HEK293 (cell line): ENCODE results near the gene CHST15.

Source experiments
- CTCF ChIA-PET: fragments of 350-600 bp; formaldehyde crosslinking; extraction: SDS; loops from one replicate; lab custom pipeline; 2021; ENCODE audit warnings: antibody characterized with exemption; lab: Yijun Ruan, JAX
- POLR2A ChIA-PET: fragments of 300-600 bp; formaldehyde crosslinking; extraction: SDS; loops from one replicate; lab custom pipeline; 2020; ENCODE audit warnings: antibody characterized with exemption, inconsistent platforms; lab: Yijun Ruan, JAX
- H3K27ac ChIP-seq: fragments of 200-500 bp; sonication (Bioruptor generic); 2 replicates; pipeline ENCODE4 v1.5.1; 2014; ENCODE audit warnings: low read depth, low read length, control low read depth, inconsistent platforms; ENCODE audit errors: extremely low read depth
- H3K36me3 ChIP-seq, 2 experiments: fragments of 200-500 bp in 1 of 2; sonication (Bioruptor generic) in 1 of 2; 1 replicate in 1 of 2; 2 replicates in 1 of 2; pipeline ENCODE4 v1.5.1; 2014 to 2017; ENCODE audit warnings: inconsistent platforms in 2 of 2, low read length in 2 of 2; ENCODE audit not compliant: control insufficient read depth in 2 of 2, insufficient read depth in 1 of 2
- H3K4me1 ChIP-seq: fragments of 200-500 bp; sonication (Bioruptor generic); 2 replicates; pipeline ENCODE4 v1.5.1; 2014; ENCODE audit warnings: mild to moderate bottlenecking, low read length, inconsistent platforms; ENCODE audit not compliant: control insufficient read depth, insufficient read depth
- H3K4me3 ChIP-seq: 2 replicates; pipeline ENCODE4 v1.5.1; 2011; ENCODE audit warnings: low read depth, mild to moderate bottlenecking, control low read depth, low read length, moderate library complexity
- H3K9me3 ChIP-seq: fragments of 200-500 bp; sonication (Bioruptor generic); 2 replicates; pipeline ENCODE4 v1.5.1; 2014; ENCODE audit warnings: low read depth, low read length, inconsistent platforms; ENCODE audit not compliant: control insufficient read depth, insufficient read depth
- GLI2 ChIP-seq: fragments of 450-650 bp; formaldehyde crosslinking; IDR thresholded peaks from 2 replicates; pipeline ENCODE4; 2017; ENCODE audit warnings: missing biosample characterization, missing genetic modification characterization, low read depth, borderline replicate concordance
- OVOL3 ChIP-seq: fragments of 450-650 bp; formaldehyde crosslinking; IDR thresholded peaks from 2 replicates; pipeline ENCODE4 v1.5.1; 2016; ENCODE audit warnings: missing biosample characterization, missing genetic modification characterization
- TRIM28 ChIP-seq: IDR thresholded peaks from 2 replicates; pipeline ENCODE4 v1.6.1; 2011; ENCODE audit warnings: low read length, control low read depth, borderline replicate concordance
- ZBTB1 ChIP-seq: fragments of 450-650 bp; formaldehyde crosslinking; IDR thresholded peaks from 2 replicates; pipeline ENCODE4 v1.5.1; 2016; ENCODE audit warnings: missing biosample characterization, missing genetic modification characterization
- ZBTB17 ChIP-seq: fragments of 450-650 bp; formaldehyde crosslinking; IDR thresholded peaks from 2 replicates; pipeline ENCODE4 v1.5.1; 2016; ENCODE audit warnings: missing biosample characterization, missing genetic modification characterization
- ZBTB44 ChIP-seq: fragments of 450-650 bp; IDR thresholded peaks from 2 replicates; pipeline ENCODE4 v1.5.1; 2018; ENCODE audit warnings: missing biosample characterization, mild to moderate bottlenecking, missing genetic modification characterization
- ZBTB6 ChIP-seq: fragments of 450-650 bp; formaldehyde crosslinking; IDR thresholded peaks from 2 replicates; pipeline ENCODE4 v1.5.1; 2017; ENCODE audit warnings: missing biosample characterization, missing genetic modification characterization
- ZBTB7A ChIP-seq: fragments of 450-650 bp; formaldehyde crosslinking; IDR thresholded peaks from 2 replicates; pipeline ENCODE4 v1.5.1; 2016; ENCODE audit warnings: low read depth, missing biosample characterization, missing genetic modification characterization
- ZFP41 ChIP-seq: fragments of 450-650 bp; formaldehyde crosslinking; IDR thresholded peaks from 2 replicates; pipeline ENCODE4 v1.5.1; 2016; ENCODE audit warnings: missing biosample characterization, missing genetic modification characterization, borderline replicate concordance
- ZNF157 ChIP-seq: fragments of 450-650 bp; formaldehyde crosslinking; IDR thresholded peaks from 2 replicates; pipeline ENCODE4 v1.5.1; 2016; ENCODE audit warnings: missing biosample characterization, missing genetic modification characterization
- ZNF214 ChIP-seq: fragments of 450-650 bp; formaldehyde crosslinking; IDR thresholded peaks from 2 replicates; pipeline ENCODE4 v1.5.1; 2017; ENCODE audit warnings: missing biosample characterization, mild to moderate bottlenecking, missing genetic modification characterization, borderline replicate concordance
- ZNF223 ChIP-seq: fragments of 450-650 bp; formaldehyde crosslinking; IDR thresholded peaks from 2 replicates; pipeline ENCODE4 v1.5.1; 2016; ENCODE audit warnings: missing biosample characterization, missing genetic modification characterization
- ZNF292 ChIP-seq: fragments of 450-650 bp; formaldehyde crosslinking; IDR thresholded peaks from 2 replicates; pipeline ENCODE4 v1.5.1; 2016; ENCODE audit warnings: low read depth, missing biosample characterization, missing genetic modification characterization, borderline replicate concordance
- ZNF530 ChIP-seq: fragments of 450-650 bp; formaldehyde crosslinking; IDR thresholded peaks from 2 replicates; pipeline ENCODE4 v1.5.1; 2016; ENCODE audit warnings: low read depth, missing biosample characterization, missing genetic modification characterization
- ZNF560 ChIP-seq: fragments of 450-650 bp; formaldehyde crosslinking; IDR thresholded peaks from 2 replicates; pipeline ENCODE4 v1.5.1; 2017; ENCODE audit warnings: missing biosample characterization, missing genetic modification characterization, borderline replicate concordance
- ZNF610 ChIP-seq: fragments of 450-650 bp; formaldehyde crosslinking; IDR thresholded peaks from 2 replicates; pipeline ENCODE4 v1.5.1; 2016; ENCODE audit warnings: missing biosample characterization, missing genetic modification characterization, borderline replicate concordance
- ZNF791 ChIP-seq: fragments of 450-650 bp; formaldehyde crosslinking; IDR thresholded peaks from 2 replicates; pipeline ENCODE4 v1.5.1; 2016; ENCODE audit warnings: missing biosample characterization, missing genetic modification characterization
- TF ChIP-seq, protein P1 (sequence below): fragments of 450-650 bp; formaldehyde crosslinking; conservative IDR thresholded peaks from 2 replicates; pipeline ENCODE4 v1.5.1; 2016; ENCODE audit warnings: low read depth, missing biosample characterization, missing genetic modification characterization
- TF ChIP-seq, protein P2 (sequence below): fragments of 450-650 bp; formaldehyde crosslinking; optimal IDR thresholded peaks from 2 replicates; pipeline ENCODE3; 2016; ENCODE audit warnings: missing biosample characterization, mild to moderate bottlenecking, missing genetic modification characterization
- TF ChIP-seq, protein P3 (sequence below): fragments of 450-650 bp; formaldehyde crosslinking; IDR thresholded peaks from 2 replicates; pipeline ENCODE4 v1.5.1; 2016; ENCODE audit warnings: missing biosample characterization, missing genetic modification characterization

Gene CHST15

GRCh38 chr10:123991611-123992570 is 101.5 kb downstream of the CHST15 start (continued):
- TF ChIP-seq, protein P1, sequence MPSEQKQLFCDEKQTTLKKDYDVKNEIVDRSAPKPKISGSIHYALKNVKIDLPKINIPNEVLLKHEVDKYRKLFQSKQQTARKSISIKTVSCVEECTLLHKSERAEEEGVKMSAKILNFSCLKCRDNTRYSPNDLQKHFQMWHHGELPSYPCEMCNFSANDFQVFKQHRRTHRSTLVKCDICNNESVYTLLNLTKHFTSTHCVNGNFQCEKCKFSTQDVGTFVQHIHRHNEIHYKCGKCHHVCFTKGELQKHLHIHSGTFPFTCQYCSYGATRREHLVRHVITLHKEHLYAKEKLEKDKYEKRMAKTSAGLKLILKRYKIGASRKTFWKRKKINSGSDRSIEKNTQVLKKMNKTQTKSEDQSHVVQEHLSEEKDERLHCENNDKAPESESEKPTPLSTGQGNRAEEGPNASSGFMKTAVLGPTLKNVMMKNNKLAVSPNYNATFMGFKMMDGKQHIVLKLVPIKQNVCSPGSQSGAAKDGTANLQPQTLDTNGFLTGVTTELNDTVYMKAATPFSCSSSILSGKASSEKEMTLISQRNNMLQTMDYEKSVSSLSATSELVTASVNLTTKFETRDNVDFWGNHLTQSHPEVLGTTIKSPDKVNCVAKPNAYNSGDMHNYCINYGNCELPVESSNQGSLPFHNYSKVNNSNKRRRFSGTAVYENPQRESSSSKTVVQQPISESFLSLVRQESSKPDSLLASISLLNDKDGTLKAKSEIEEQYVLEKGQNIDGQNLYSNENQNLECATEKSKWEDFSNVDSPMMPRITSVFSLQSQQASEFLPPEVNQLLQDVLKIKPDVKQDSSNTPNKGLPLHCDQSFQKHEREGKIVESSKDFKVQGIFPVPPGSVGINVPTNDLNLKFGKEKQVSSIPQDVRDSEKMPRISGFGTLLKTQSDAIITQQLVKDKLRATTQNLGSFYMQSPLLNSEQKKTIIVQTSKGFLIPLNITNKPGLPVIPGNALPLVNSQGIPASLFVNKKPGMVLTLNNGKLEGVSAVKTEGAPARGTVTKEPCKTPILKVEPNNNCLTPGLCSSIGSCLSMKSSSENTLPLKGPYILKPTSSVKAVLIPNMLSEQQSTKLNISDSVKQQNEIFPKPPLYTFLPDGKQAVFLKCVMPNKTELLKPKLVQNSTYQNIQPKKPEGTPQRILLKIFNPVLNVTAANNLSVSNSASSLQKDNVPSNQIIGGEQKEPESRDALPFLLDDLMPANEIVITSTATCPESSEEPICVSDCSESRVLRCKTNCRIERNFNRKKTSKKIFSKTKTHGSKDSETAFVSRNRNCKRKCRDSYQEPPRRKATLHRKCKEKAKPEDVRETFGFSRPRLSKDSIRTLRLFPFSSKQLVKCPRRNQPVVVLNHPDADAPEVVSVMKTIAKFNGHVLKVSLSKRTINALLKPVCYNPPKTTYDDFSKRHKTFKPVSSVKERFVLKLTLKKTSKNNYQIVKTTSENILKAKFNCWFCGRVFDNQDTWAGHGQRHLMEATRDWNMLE (tag by site-specific recombination), result no peak
- no peak for TF ChIP-seq ZNF223
- TF ChIP-seq ZBTB44, result no peak
- no peak for TF ChIP-seq TRIM28
- TF ChIP-seq, all 188 proteins: peak for 0

DNA sequence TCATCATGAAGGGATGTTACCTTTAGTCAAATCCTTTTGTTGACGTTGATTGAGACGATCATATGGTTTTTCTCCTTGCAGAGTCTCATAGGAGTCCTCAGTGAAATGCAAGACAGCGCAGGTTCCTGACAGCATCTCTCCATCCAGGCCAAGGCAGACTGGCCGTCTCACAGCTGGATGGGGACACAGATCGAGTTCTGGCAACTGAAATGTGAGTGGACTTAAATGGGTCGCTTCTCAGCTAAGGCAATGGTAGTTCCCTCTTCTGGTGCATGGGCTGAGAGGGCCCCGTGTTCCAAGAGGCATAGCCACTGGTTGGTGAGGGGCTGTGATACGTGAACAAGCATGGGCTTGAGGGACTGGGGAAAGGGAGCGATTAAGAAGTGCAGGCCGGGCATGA is 102.5 kb downstream of the CHST15 start:
- no peaks in the 10 kb centered on the region for H3K4me1 ChIP-seq
- no peak overlapping the region for H3K27ac ChIP-seq
- POLR2A ChIA-PET, result no interaction called here
- H3K36me3 ChIP-seq, result no peaks in the 10 kb centered on the region
- TF ChIP-seq ZBTB17 (tag by site-specific recombination), result no peak
- TF ChIP-seq ZNF157 (tag by site-specific recombination), result no peak
- no peak for TF ChIP-seq GLI2 (tag by site-specific recombination)
- TF ChIP-seq ZNF292, result no peak
- TF ChIP-seq ZNF214 (tag by site-specific recombination), result no peak
- TF ChIP-seq OVOL3, result no peak
- CTCF ChIA-PET, result interaction anchor here (0.6 to 1.8 kb wide), 2 partner anchors 86 to 399 kb away, joined by 4 to 6 read pairs; no protein-coding TSS in a partner anchor
- no peak overlapping the region for H3K4me3 ChIP-seq
- no peaks in the 10 kb centered on the region for H3K9me3 ChIP-seq

DNA sequence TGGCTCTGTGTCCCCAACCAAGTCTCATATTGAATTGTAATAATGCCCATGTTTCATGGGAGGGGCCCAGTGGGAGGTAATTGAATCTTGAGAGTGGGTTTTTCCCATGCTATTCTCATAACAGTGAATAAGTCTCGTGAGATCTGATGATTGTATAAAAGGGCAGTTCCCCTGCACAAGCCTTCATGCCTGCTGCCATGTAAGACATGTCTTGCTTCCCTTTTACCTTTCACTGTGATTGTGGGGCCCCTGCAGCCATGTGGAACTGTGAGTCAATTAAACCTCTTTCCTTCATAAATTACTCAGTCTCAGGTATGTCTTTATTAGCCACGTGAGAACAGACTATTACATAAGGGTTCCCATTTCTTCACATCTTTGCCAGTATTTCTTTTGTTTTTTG is 104.7 kb downstream of the CHST15 start:
- ChIA-PET POLR2A (no interaction called here), CTCF (interaction anchor here (1.3 kb wide), 1 partner anchor 401 kb away, joined by 10 read pairs; no protein-coding TSS in a partner anchor)
- H3K36me3 ChIP-seq, result no peaks in the 10 kb centered on the region
- no peak for TF ChIP-seq ZNF791 (tag by site-specific recombination)
- TF ChIP-seq ZNF560 (tag by site-specific recombination), result no peak
- TF ChIP-seq ZNF530, result no peak
- no peak for TF ChIP-seq ZBTB7A (tag by site-specific recombination)
- no peak for TF ChIP-seq ZBTB1 (tag by site-specific recombination)
- TF ChIP-seq ZBTB6 (tag by site-specific recombination), result no peak
- no peak for TF ChIP-seq ZNF610
- TF ChIP-seq, protein P2, sequence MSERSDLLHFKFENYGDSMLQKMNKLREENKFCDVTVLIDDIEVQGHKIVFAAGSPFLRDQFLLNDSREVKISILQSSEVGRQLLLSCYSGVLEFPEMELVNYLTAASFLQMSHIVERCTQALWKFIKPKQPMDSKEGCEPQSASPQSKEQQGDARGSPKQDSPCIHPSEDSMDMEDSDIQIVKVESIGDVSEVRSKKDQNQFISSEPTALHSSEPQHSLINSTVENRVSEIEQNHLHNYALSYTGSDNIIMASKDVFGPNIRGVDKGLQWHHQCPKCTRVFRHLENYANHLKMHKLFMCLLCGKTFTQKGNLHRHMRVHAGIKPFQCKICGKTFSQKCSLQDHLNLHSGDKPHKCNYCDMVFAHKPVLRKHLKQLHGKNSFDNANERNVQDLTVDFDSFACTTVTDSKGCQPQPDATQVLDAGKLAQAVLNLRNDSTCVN (tag by site-specific recombination), result no peak
- TF ChIP-seq, protein P3, sequence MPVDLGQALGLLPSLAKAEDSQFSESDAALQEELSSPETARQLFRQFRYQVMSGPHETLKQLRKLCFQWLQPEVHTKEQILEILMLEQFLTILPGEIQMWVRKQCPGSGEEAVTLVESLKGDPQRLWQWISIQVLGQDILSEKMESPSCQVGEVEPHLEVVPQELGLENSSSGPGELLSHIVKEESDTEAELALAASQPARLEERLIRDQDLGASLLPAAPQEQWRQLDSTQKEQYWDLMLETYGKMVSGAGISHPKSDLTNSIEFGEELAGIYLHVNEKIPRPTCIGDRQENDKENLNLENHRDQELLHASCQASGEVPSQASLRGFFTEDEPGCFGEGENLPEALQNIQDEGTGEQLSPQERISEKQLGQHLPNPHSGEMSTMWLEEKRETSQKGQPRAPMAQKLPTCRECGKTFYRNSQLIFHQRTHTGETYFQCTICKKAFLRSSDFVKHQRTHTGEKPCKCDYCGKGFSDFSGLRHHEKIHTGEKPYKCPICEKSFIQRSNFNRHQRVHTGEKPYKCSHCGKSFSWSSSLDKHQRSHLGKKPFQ (tag by site-specific recombination), result no peak
- no peak for TF ChIP-seq ZFP41

More for the DNA sequence above, 104.7 kb downstream of the CHST15 start:
- Histone ChIP-seq H3K27ac (no peak overlapping the region), H3K4me3 (no peak overlapping the region), H3K4me1 (no peaks in the 10 kb centered on the region), H3K9me3 (no peaks in the 10 kb centered on the region)
